Ureter (tissue), 1 donor: ENCODE data around the gene IGSF23. TPM values are rescaled to one million over a fixed set of nuclear protein-coding genes. Genes with fewer than 3 reads are reported as not detected.

Source experiments
- DNase-seq: peaks from one replicate; pipeline ENCODE4 v3.0.0-alpha.2; 2020; ENCODE audit warnings: low spot score
- total RNA-seq: library from RNA; stranded (reverse); gene quantifications from one replicate; pipeline ENCODE4 v1.2.4, GENCODE V29; 2023
- donor health status: DM: yes; HTN: yes; CAD: no.

IGSF23 gene, protein sequence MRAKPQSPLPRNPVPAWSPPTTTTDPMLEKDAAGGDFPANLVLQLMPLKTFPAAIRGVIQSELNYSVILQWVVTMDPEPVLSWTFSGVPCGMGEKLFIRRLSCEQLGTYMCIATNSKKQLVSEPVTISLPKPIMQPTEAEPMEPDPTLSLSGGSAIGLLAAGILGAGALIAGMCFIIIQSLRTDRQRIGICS
- not detected for total RNA-seq

DNA sequence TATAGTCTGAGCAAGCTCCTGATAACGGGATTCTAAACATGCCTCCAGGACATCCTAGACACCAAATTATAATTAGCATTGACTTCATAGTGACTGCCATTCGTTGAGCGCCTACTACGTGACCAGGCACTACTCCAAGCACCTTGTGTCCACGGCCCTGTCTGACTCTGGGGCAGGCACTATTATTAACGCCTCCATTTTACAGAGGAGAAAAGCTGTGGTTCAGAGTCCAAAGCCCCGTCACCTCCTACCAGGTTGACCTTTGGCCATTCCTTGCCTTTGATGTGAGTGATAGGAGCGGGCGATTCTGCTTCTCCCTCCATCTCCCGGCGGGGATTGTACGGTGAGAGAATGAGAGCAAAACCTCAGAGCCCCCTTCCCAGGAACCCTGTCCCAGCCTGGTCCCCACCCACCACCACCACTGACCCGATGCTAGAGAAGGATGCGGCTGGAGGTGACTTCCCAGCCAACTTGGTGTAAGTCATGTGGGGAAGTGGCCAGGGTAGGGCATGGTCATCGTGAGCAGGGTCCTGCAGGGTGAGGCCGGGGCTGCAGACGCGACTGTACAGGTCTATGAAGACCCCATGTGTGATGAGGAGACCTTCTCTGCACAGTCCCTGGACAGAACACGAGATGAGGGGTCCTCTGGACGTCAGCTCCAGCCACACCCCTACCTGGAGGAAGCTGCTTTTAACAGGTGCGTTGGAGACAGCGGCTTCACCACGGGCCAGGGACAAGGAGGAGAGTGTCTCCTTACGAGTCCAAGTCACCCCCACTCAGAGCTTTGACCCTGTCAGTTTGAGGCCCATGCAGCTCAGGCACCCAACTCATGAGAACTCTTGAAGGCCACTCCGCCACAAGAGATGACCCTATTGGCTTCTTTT is at the start of gene IGSF23:
TSS of gene IGSF23 (plus strand) at position 269 of the 884 bp plus-strand sequence. CDS start at position 352, 83 bp downstream.
- DNase-seq: no peak

DNA sequence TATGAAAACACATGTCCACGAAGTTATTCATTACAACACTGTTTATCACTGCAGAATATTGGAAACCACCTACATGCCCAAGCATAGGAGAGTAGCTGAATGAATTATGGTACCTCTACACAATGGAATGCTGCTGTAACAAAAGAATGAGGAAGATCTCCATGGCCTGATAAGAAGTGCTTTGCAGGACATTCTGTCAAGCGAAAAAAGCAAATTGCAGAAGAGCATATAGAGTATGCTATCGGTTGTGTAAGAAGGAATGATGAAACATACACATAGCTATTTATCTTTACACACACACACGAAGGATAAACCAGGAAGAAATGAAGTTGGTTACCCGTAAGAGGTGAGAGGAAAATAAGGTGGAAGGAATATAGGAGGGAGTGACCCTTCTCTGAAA is 46.4 kb upstream of the IGSF23 start:
- DNase-seq: no peak

DNA sequence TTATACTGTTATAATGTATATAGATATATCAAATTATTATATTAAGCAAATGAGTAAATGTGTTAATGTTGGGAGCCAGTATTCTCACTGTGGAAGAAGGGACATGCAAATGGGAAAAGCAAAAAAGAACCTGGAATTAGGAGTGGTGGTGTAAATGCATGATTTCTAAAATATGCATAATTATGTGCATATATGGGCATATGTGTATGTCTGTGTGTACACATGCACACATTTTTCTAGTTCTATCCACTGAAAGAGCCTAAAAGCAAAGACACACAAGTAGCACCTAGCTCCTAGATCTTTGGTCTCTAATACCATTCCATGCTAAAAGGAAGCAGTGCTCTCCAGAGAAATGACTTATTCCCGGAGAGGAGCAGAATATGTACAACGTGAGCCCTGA is 45.6 kb upstream of the IGSF23 start:
- no peak for DNase-seq

DNA sequence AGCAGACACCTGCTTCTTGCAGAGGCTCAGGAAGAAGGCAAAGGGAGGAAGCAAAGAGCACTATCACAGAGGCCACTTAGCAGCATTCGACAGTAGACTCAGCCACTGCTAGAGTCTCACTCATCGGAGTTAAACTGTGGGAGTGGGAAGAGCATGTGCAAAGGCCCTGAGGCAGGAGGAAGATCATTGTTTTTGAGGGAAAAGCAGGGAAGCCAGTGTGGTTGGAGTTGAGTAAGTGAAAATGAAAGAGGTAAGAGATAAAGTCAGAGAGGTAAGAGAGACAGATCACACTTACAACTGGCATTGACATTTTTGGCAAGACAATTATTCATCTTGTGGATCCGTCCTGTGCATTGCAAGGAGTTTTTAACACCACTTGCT is 42.8 kb upstream of the IGSF23 start:
- DNase-seq: no peak

DNA sequence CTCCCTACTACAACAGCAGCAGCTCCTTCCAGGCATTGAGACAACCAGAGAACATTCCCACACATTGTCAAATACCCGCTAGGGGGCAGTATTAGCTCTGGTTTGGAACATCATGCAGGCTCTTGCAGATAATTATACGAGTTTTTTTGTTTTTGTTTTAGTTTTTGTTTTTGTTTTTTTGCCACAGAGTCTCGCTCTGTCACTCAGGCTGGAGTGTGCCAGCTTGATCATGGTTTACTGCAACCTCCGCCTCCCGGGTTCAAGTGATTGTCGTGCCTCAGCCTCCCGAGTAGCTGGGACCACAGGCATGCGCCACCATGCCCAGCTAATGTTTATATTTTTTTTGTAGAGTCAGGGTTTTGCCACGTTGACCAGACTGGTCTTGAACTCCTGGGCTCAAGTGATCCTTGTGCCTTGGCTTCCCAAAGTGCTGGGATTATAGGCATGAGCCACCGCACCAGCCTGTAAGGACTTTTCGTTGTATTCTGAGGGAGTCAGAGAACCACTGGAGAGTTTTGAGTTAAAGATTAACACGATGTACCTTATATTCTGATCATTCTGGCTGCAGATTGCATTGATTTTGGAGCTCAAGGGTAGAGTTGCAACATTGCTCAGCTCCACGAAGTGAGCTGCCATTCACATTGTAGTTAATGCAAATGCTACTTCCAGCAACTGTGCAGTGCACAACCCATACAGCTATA is 42.2 kb upstream of the IGSF23 start:
- DNase-seq: peak; percentile 70

DNA sequence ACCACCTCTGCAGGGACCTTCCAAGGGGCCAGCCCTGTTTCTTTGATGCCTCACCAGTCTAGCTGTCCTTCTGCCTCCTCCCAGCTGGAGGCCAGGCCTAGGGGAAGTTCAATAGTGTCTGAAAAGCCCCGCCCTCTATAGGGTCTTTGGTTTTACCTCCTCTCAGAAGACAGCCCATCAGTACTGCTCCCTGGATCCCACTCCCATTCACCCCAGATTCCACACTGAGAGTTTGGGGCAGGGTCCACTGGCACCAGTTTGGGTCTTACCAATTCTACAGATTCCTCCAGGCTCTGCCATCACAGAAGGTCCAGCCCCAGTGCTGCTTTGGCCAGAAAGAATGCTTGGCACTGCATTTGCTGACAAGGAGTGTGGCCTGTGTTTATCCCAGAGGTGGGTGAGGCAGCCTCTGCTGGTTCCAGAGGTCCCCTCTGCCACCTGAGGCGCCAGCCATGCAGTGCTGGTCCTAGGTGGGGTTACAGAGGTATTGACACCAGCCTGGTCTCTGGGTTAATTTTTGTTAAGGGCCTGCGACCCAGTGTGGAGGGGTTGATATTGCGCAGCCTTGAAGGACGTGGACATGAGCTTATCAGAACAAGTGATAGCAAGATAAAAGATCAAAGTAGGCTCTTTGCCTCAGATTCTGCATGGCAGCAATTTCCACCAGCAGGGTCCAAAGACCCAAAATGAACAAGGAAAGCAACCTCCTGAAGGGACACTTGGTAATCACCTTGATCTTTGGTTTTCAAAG is 41.4 kb upstream of the IGSF23 start:
- DNase-seq: peak; percentile 20

DNA sequence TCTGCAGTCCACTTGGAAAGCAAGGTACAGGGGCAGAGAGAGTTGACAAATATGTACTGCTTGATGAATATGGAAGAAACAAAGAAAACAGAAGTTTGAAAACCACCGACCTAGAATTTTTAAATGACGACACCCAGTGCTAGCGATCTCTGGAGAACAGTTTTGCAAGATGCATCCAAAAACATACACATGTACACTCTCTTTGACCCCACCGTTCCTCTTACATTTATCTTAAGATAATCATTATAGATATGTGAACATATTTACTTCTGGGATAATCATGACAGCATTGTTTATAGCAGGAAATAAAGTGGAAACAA is 40.8 kb upstream of the IGSF23 start:
- no peak for DNase-seq

DNA sequence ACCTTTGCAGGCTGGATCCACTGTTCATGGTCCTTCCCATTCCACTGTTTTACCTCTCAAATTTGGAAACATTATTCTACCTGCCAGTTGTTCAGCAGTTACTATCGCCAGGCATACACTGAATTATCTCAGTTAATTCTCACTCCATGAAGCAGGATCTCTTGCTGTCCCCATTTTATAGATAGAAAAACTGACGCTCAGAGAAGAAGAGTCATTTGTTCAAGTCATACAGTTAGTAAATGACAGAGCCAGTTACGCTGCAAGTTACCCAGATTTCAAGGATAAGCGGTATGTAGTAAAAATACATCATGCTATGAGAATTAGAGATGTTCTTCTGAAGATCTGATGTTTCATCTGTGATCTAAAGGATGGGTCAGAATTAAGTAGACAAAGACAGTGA is 40.2 kb upstream of the IGSF23 start:
- no peak for DNase-seq

DNA sequence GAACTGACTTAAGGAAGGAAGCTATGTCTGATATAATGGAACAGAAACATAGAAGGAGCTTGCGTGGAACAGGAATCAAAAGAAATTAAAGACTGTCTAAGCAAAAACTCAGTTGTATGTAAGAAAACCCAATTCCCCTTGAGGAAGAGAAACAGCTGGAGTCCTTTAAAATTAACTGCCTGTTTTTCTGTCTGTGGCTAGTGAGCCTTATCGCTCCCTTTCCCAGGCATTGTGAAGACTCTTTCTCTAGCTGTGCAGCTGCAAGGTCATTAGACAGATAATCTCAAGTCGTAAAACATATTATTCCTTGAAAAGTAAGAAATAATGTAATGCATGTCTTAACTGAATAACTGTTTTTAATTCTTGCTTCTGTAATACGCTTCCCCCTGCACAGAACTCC is 39.7 kb upstream of the IGSF23 start:
- DNase-seq: no peak

DNA sequence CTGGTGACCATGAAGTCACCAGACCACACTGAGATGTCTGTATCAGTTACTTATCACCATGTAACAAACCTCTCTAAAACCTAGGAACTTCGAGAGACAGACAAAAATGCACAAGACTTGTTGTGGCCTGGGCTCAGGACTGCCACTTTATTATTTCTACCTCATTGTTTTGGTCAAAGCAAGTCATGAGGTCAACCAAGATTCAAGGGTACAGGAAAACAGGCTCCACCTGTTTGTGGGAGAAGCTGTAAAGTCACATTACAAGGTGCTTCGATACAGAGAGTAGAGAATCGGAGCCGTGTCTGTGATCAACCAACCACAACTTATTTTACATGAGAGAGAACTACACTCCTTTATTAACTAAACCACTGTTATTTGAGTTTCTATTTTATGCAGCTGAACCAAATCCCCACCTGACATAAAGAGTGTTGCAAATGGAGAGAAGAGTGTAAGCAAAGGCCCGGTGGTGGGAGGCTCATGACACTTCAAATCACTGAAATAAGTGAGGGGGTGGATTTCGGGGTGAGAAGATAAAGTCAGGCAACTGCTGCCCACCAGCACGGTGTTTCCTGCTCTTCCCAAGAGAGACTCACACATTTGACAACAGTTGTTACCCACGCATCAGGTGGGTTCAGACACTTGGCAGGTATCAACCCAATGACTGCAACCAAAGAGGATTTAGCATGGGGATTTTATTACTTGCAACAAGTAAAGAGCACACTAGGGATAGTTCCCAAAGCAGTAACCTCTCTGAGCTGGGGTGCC is 39.0 kb upstream of the IGSF23 start:
- DNase-seq: peak; percentile 10

DNA sequence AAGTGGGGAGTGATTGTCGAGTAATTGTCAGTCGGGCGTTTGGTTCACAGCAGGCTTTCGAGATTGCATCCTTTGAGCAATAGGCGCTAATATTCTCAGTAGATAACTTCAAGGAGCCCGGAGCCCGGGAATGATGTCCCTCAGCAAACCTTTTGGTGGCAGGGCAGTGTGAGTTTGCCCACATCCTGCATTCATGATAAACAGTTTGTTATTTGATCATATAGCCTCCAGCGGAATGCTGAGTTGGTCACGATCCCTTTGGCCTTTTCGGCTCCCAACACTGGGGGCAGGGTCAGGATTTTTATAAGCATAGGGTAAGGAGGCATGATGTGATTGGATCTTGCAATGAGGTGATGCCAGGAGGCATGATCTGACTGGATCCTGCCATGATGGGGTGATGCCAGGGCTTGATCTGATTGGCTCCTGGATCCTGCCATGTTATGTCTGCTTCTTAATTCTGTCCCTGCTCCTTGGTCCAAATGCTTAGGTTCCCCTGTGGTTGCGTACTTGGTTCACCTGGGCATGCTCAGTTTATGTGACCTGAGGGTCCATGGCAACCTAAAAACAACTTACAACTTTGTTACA is 38.2 kb upstream of the IGSF23 start:
- DNase-seq: peak; percentile 12

DNA sequence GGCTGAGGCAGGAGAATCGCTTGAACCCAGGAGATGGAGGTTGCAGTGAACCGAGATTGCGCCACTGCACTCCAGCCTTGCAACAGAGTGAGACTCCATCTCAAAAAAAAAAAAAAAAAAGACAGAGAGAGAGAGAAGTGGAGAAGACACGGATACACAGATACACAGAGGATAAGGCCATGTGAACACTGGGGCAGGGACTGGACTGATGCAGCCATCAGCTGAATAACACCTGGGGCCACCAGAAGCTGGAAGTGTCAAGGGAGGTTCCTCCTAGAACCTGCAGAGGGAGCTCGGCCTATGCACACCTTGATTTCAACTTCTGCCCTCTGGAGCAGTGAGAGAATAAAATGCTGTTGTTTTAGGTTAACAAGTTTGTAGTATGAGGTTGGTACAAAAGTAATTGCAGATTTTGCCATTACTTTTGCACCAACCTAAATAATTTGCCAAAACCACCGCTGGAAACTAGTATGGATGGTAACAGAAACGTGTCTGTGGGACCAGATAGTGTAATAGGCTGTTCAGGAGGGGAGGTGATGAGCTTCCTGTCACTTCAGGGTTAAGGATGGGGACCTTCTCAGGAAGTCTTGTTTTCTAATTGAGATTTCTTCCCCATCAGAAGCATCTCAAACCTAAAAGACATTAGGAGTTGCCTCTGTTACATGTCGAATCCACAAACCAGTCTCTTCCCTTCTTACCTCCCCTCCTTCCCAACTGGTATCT is 36.4 kb upstream of the IGSF23 start:
- peak; percentile 37 for DNase-seq

DNA sequence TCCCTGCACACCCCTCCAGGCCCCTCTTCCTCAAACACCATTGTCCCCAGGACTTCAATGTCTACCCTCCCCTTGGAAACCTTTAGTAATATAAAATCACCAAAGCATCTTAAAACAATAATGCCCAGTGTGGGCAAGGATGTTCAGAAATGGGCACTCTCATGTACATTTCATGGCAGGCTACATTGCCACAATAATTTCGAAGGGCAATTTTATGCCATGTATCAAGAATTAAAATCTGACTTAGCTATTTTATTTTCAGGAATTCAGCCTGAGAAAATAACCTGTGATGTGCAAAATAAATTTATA is 35.8 kb upstream of the IGSF23 start:
- DNase-seq: no peak

DNA sequence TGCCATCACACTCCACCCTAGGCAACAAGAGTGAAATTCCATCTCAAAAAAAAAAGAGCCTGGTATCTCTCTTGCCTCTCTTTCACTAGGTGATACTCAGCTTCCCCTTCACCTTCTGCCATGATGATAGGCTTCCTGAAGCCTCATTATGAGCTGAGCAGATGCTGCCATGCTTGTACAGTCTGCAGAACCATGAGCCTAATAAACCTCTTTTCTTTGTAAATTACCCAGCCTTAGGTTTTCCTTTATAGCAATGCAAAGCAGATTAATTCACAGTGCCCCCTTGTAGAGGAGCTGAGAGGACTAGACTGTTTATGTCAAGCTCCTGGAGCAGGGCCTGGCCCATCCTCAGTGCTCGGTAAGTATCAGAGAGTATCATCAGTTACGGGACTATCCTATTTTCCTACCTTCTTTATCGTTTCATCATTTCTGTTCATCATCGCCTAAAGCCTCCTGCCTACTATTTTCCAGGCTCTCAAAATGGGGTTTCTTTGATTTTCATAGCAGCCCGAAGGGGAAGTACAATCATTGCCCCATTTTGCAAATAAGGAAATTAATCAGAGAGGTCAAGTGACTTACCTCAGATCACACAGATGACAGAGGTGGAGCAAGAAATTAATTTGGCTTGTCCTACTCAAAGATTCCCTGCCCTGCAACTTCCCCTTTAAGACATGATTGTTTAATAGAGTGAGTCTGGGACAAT is 33.5 kb upstream of the IGSF23 start:
- DNase-seq: peak; percentile 3

DNA sequence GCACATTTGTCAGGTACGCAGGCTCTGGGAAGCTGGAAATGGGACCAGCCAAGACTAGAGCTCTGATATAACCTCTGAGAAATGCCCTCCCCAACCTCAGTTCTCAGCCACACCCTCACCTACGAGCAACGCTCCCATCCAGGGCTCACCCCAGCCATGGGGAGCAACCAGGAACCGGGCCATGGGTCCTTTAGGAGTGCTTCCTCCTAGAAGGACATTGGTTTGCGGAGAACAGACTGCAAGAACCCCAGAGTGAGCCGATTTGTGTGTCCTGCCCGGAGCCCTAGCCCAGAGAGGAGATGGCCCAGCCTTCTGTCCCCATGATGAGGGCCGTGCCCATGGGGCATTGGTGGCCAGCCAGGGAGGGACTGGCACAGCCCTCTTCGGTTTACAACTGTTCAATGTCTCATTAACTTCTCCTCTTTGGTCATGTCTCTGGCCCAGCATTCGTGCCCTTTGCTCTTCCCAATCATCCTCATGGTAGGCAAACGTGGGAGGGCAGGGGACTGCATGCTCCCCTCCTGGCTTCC is 32.9 kb upstream of the IGSF23 start:
- peak; percentile 24 for DNase-seq

DNA sequence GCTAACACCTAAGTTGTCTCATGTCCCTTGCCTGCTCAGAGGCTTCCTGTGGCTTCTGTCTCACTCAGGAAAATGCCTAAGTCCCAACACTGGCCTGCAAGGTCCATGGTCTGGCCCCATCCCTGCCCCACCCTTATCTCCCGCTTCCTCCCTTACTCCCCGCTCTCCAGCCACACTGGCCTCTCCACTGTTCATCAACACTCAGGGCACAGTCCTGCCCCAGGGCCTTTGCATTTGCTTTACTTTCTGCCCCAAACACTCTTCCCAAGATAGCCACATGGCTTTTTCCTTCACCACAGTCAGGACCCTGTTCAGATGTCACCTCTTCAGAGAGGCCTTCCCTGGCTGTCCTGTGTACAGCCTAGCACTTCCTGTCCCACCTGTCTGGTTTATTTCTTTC is 32.1 kb upstream of the IGSF23 start:
- no peak for DNase-seq

DNA sequence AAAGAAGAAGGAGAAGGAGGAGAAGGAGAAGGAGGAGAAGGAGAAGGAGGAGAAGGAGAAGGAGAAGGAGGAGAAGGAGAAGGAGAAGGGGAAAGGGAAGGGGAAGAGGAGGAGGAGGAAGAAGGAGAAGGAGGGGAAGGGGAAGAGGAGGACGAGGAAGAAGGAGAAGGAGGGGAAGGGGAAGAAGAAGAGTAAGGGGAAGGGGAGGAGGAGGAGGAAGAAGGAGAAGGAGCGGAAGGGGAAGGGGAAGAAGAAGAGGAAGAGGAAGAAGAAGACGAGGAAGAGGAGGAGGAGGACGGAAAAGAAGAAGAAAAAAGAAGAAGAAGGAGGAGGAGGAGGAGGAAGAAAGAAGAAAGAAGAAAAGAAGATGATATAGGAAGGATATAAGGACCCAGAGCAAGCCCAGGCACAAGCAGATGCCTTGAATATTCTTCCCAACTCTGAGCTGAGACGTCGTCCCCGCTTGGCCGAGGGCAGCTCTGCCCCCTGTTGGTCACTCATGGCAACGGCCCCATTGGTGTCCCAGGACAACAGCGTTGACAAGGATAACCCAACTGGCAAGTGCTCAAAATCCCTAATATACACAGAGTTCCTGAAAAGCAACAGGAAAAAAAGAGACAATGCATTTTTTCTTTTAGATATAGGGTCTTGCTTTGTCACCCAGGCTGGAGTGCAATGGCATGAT is 30.6 kb upstream of the IGSF23 start:
- DNase-seq: no peak

DNA sequence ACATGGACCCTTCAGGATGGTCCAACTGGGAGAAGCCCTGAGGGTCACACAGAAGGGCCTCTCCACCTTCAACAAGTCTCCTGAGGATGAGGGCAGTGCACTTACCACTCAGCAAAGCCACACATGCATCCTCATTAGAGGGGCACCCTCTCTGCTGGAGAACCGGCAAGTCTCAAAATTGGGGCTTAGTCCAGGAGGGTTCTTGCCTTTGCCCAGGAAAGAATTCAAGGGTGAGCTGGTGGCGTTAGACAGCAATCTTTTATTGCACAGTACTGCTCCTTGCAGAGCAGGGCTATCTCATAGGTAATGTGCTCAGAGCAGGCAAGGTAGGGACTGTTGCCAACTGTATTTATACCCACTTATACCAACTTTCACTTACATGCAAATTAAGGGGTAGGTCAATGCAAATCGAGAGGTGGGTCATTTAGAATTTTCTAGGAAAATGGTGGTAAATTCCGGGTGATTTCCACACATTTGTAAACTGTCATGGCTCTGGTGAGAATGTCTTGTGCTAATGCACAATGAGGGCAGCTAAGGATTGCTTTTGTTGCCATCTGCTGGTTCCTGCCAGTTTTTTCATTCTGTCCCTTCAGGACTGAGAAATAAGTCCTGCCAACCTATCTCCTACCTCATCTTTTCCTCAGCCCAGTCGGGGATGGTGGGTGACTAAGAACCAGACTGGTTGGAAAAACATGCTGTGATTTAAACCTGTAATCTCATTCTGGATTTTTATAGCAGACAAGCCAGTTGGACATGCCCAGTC is 27.8 kb upstream of the IGSF23 start:
- DNase-seq: no peak
